ENCODE measurements around the gene LSM10.

Gene LSM10

GRCh38 chr1:36382231-36382630, 15.5 kb downstream of the LSM10 start:
- DNase-seq: no peak

GRCh38 chr1:36381405-36381804, 16.3 kb downstream of the LSM10 start:
- DNase-seq: no peak

GRCh38 chr1:36380782-36381181, 16.9 kb downstream of the LSM10 start:
- no peak for DNase-seq

GRCh38 chr1:36380143-36380619, 17.5 kb downstream of the LSM10 start:
- DNase-seq: no peak

GRCh38 chr1:36377791-36378492, 19.8 kb downstream of the LSM10 start:
- DNase-seq: no peak

GRCh38 chr1:36372617-36373016, 25.1 kb downstream of the LSM10 start:
- DNase-seq: no peak

- DNase-seq: peak; percentile 62
Measured at GRCh38 chr1:36369061-36369861, 28.4 kb downstream of the LSM10 start.

GRCh38 chr1:36367798-36368197, 29.9 kb downstream of the LSM10 start:
- no peak for DNase-seq

GRCh38 chr1:36367066-36367465, 30.6 kb downstream of the LSM10 start:
- DNase-seq: no peak

- peak; percentile 99 for DNase-seq
Measured at GRCh38 chr1:36366091-36366661, 31.5 kb downstream of the LSM10 start.

GRCh38 chr1:36365381-36365780, 32.3 kb downstream of the LSM10 start:
- peak; percentile 76 for DNase-seq

GRCh38 chr1:36359911-36360550, 37.7 kb downstream of the LSM10 start:
- no peak for DNase-seq

GRCh38 chr1:36359383-36359782, 38.3 kb downstream of the LSM10 start:
- DNase-seq: no peak

- no peak for DNase-seq
Measured at GRCh38 chr1:36358514-36359084, 39.1 kb downstream of the LSM10 start.

GRCh38 chr1:36355811-36356210, 41.9 kb downstream of the LSM10 start:
- DNase-seq: no peak

GRCh38 chr1:36354486-36354885, 43.2 kb downstream of the LSM10 start:
- no peak for DNase-seq

- no peak for DNase-seq
Measured at GRCh38 chr1:36352910-36353878, 44.5 kb downstream of the LSM10 start.

GRCh38 chr1:36352125-36352909, 45.4 kb downstream of the LSM10 start:
- DNase-seq: no peak

GRCh38 chr1:36351227-36351977, 46.3 kb downstream of the LSM10 start:
- DNase-seq: no peak

GRCh38 chr1:36350659-36351226, 47.0 kb downstream of the LSM10 start:
- DNase-seq: no peak

Data from NCI-H1694 (cell line).